ENCODE data around the gene AIFM3.

Gene AIFM3

DNA sequence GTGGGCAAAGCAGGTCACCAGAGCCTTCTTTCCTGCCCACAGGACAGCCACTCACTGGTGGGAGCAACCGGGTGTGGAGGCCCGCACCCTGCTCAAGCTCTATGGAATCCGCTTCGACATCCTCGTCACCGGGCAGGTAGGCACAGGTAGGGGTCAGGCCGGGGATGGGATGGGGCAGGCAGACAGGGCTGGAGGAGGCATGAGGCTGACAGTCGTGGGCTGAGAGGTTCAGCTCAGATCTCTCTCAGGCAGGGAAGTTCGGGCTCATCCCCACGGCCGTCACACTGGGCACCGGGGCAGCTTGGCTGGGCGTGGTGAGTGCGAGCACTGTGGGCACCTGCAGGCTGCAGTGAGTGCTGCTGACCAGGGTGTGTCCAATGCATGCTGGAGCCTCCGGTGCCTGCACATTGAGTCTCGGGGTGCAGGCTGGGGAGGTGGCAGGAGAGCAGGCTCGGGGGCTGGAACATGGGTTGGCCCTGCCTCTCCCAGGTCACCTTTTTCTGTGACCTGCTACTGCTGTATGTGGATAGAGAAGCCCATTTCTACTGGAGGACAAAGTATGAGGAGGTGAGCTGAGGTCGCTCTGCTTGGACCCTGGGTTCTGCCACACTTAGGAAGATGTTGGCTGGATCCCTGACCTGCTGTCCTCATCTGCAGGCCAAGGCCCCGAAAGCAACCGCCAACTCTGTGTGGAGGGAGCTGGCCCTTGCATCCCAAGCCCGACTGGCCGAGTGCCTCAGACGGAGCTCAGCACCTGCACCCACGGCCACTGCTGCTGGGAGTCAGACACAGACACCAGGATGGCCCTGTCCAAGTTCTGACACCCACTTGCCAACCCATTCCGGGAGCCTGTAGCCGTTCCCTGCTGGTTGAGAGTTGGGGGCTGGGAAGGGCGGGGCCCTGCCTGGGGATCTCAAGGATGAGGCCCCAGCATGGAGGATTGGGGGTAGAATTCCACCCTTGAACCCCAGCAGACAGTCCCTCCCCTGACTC is 59.0 kb downstream of the AIFM3 start:
- no peak for DNase-seq (ENCODE audit: low spot score)
- peak; percentile 86 for FAIRE-seq

DNA sequence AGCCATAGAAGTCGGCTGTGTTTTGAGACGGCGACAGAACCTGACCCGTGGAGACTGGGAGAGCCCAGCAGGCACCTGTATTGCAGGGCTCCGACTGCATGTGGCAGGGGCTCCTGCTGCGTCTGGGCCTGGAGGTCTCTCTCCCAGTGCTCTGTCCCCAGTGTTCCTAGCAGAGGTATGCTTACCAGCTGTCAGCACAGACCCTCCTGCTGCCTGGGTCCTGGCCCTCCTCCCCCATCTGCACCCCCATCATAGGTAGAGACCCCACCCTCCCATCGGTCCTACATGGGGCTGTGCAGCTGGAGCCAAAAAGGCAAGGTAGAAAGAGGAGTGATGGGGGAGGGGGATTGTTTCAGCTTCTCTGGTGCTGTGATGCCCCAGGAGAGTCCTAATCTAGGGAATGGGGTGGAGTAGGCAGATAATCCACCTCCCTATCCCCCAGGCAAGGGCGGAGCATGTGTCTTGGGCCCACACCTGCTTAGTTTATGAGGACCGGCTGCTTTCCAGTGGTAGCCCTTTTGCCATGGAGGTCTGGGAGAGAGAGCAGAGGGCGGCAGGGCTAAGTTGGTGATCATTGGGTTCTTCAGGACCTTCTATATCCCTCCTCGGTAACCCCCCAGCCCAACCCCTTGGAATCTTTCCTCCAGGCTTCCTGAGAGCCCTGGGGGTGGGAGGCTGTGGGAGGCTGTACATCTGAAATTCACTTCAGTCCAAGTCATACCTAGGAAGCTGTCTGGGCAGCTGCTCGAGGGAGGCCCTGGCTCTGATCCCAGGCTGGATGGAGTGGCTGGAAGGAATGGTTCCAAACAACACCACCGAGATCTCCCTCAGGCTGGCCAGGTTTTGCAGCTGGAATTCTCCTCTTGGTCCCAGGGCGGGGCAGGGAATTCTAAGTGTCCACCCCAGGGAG is 60.0 kb downstream of the AIFM3 start:
- DNase-seq (ENCODE audit: low spot score) (no peak), FAIRE-seq (peak; percentile 40)

DNA sequence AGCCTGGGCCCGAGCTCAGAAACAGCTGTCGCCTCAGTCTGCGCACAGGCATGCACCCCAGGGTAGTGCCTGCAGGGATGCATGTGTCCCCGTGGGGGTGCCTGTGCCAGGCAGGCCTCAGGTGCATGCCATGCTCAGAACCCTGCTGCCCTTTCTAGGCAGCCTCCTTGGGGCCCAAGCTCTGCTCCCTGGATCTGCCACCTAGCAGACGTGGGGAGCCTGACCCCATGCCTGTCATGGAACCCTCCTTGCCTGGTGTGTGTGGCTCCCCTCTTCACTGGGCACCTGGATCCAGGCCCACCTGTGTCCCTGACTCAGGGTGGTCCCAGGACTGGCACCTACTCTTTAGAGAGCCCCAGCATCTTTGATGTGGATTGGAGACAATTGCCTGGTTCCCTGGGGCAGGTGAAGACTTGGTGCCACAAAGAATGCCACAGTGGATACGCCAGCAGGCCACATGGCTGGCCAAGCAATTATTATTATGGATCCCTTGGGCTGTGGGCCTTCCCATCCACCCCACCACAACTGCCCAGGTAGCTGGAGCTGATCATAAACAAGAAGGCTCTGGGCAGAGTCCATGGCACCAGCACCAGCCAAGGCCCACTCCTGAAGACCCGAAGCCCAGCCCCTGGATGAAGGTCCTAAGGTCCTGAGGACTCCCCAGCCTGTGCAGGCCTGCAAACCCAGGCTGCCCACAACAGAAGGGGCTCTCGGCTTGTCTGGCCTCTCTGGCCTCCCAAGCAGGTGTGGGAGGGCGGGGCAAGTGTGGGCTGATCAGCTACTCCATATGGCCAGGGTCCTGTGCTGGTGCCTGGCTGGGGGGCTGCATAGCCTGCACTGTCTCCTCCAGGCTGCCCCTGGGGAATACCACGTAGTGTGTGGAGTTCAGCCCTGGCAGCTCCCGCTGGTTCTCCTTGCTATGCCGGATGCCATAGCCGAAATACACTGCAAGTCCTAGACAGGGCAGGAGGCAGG is 61.5 kb downstream of the AIFM3 start:
- no peak for DNase-seq (ENCODE audit: low spot score)
- peak; percentile 20 for FAIRE-seq

- FAIRE-seq (peak; percentile 35), DNase-seq (ENCODE audit: low spot score) (no peak)
These were observed 62.5 kb downstream of the AIFM3 start for GRCh38 chr22:21029486-21030025.

GRCh38 chr22:21030032-21030431 is 63.0 kb downstream of the AIFM3 start:
- FAIRE-seq (no peak), DNase-seq (ENCODE audit: low spot score) (no peak)
